Omental fat pad (tissue), 4 donors: ENCODE results near the gene SLC12A3. TPM values are rescaled to one million over a fixed set of nuclear protein-coding genes. Genes with fewer than 3 reads are reported as not detected.

Experiments
- ATAC-seq: fragments of 150-250 bp; one replicate; pipeline ENCODE4 v1.9.1; 2016; ENCODE audit warnings: mild to moderate bottlenecking, moderate library complexity; ENCODE audit not compliant: low FRiP score
- DNase-seq: peaks from one replicate; pipeline ENCODE4 v3.0.0-alpha.2; 2019; ENCODE audit warnings: low spot score
- total RNA-seq, 4 donors: library from RNA; depleted of rRNA; stranded (reverse); fragments of >200 nt; gene quantifications; one replicate each; pipeline ENCODE4 v1.1.0, GENCODE V29; 2016
- TF ChIP-seq, protein P1 (sequence below), 3 donors: fragments of 450-650 bp; IDR thresholded peaks; one replicate each; pipeline ENCODE4 v1.5.1; 2016 to 2017; ENCODE audit warnings: antibody characterized with exemption in 3 of 3, mild to moderate bottlenecking in 3 of 3, moderate library complexity in 2 of 3

Gene SLC12A3
- total RNA-seq, 4 donors from 2014 or later: not detected

DNA sequence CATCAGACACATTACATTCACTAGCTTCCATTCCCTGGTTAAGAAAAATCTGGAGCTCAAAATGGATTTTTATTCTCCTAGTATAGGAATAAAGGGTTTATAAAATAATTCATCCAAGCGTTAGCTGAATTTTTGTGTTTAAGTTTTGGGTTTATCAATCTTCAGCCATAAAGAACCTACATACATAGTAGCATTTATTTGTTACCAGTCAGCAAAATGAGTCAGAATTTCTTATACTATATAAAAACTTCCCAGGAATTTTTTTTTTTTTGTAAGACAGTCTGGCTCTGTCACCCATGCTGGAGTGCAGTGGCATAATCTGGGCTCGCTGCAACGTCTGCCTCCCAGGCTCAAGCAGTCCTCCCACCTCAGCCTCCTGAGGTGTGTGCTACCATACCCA is 40.2 kb upstream of the SLC12A3 start:
- TF ChIP-seq, protein P1, sequence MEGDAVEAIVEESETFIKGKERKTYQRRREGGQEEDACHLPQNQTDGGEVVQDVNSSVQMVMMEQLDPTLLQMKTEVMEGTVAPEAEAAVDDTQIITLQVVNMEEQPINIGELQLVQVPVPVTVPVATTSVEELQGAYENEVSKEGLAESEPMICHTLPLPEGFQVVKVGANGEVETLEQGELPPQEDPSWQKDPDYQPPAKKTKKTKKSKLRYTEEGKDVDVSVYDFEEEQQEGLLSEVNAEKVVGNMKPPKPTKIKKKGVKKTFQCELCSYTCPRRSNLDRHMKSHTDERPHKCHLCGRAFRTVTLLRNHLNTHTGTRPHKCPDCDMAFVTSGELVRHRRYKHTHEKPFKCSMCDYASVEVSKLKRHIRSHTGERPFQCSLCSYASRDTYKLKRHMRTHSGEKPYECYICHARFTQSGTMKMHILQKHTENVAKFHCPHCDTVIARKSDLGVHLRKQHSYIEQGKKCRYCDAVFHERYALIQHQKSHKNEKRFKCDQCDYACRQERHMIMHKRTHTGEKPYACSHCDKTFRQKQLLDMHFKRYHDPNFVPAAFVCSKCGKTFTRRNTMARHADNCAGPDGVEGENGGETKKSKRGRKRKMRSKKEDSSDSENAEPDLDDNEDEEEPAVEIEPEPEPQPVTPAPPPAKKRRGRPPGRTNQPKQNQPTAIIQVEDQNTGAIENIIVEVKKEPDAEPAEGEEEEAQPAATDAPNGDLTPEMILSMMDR (IDR thresholded peaks at IDR 0.05): no peak
- ATAC-seq: no peak
- no peak for DNase-seq

- TF ChIP-seq, protein P1 (IDR thresholded peaks at IDR 0.05): no peak
- no peak for DNase-seq
- ATAC-seq: no peak
Observed at GRCh38 chr16:56825826-56826225, 39.2 kb upstream of the SLC12A3 start.

DNA sequence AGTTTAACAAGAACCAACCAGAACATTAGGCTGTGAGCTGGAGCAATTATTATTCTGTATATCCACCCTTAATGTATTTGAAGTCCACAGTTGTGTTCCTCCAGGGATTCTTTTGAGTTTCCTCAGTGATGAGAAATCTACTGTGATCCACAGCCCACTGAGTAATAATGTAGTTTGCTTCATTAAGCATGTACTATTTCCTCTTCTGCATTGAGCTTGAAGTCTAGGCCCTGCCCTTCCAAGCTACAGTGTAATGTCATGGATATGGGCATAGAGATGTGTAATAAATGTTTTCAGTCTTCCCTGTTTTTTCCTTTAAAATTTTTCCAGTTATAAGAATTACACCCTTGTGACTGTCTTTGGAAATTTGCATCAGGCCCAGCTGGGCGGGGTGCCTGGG is 36.4 kb upstream of the SLC12A3 start:
- no peak for DNase-seq
- no peak for ATAC-seq
- TF ChIP-seq, protein P1 (IDR thresholded peaks at IDR 0.05): no peak

- ATAC-seq (no peak), DNase-seq (no peak)
- TF ChIP-seq, protein P1 (IDR thresholded peaks at IDR 0.05): no peak
Observed at GRCh38 chr16:56830669-56831068, 34.3 kb upstream of the SLC12A3 start.

DNA sequence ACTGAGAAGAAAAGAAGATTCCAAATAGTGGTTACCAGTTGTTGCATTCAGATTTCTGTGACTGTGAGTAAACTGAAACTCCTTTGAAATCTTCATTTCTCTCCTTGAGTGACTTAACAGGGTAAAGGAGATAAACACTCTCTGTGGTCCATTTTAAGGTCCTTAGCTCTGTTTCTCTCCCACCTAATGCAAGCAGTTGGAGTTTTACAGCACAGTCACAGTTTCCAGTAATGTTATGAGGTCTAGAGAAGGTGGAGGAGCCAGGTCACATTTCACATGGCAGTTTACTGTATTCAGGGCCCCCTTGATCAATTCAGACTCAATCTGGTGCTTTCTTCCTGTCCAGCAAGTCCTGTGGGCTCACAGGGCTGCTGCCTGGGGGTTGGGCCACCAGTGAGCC is 32.2 kb upstream of the SLC12A3 start:
- DNase-seq: no peak
- ATAC-seq: no peak
- TF ChIP-seq, protein P1 (IDR thresholded peaks at IDR 0.05): no peak

DNA sequence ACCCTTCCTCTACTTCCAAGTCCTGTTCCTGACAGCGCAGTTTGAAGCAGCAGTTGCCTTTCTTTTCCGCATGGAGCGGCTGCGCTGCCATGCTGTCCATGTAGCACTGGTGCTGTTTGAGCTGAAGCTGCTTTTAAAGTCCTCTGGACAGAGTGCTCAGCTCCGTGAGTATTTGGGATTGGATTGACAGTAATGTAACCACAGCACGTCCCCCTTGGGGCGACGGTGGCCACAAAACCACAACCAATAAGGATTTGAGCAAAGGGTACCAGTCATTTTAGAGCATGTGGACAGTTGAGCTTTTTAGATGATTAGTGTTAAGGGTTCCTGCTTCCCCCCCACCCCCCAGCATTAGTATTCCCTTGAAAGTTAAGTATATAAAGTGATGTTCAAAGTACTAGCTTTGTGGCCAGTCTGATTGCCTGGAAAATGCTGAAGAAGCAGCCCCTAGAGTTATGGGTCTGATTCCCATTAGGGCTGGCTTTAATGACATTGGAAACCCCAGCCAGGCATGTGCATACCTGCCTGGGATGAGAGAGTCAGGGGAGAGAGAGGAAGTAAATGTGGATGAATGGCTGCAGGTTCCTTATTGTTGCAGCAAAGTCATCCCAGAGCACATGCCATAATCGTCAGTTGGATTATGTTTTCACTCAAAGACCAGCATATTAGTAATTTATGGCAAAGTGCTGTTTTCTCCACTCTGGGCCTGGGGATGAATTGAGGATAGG is 31.6 kb upstream of the SLC12A3 start:
- TF ChIP-seq, protein P1 (IDR thresholded peaks at IDR 0.05): no peak
- DNase-seq: no peak
- ATAC-seq: no peak

DNA sequence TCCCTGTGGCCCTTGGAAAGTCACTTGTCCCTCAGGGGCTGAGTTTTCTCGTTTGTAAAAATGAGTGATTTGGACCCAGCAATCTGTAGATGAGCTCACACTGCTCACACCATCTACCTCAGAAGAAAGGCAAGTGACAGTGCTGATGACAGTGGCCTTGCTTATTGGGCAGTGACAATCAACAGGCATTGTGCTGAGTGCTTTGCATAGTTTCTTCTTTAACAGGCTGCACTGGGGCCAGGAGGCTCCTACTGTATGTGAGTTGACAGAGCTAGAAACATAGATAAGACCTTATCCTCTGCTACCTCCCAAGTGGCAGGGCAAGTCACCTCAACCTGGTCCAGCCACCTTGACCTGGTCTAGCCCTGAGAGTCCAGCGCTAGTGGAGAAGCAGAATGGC is 29.7 kb upstream of the SLC12A3 start:
- ATAC-seq (no peak), DNase-seq (no peak)
- TF ChIP-seq, protein P1 (IDR thresholded peaks at IDR 0.05): no peak
